Gastroesophageal sphincter (tissue), 4 donors: ENCODE data around the gene ADH6. TPM values are rescaled to one million over a fixed set of nuclear protein-coding genes. Genes with fewer than 3 reads are reported as not detected.
"Not testable (repeated sequence)": the region's sequence is repeated elsewhere in the genome, so short reads cannot be mapped to it uniquely, and the experiment has no call there.

Source experiments
- ATAC-seq: fragments of 150-250 bp; one replicate; pipeline ENCODE4 v1.9.1; 2016; ENCODE audit warnings: mild to moderate bottlenecking, moderate library complexity
- H3K27ac ChIP-seq, 4 donors: fragments of 200-600 bp; sonication (generic) in 3 of 4; 1 replicate in 3 of 4; 2 replicates in 1 of 4; pipeline ENCODE4 v1.5.1; 2016 to 2019
- H3K27me3 ChIP-seq: fragments of 200-600 bp; sonication (generic); one replicate; pipeline ENCODE4 v1.5.1; 2019
- H3K36me3 ChIP-seq, 2 donors: fragments of 200-600 bp; sonication (generic); one replicate each; pipeline ENCODE4 v1.5.1; 2019; ENCODE audit warnings: control low read depth in 1 of 2
- H3K4me1 ChIP-seq, 3 donors: fragments of 200-600 bp; sonication (generic); 1 replicate in 2 of 3; 2 replicates in 1 of 3; pipeline ENCODE4 v1.5.1; 2016 to 2019; ENCODE audit warnings: control low read depth in 2 of 3
- H3K4me3 ChIP-seq, 2 donors: fragments of 200-600 bp; sonication (generic); one replicate each; pipeline ENCODE4 v1.5.1; 2019; ENCODE audit warnings: mild to moderate bottlenecking in 1 of 2, moderate library complexity in 1 of 2
- H3K9me3 ChIP-seq, 3 donors: fragments of 200-600 bp; sonication (generic); one replicate each; pipeline ENCODE4 v1.5.1; 2017 to 2019; ENCODE audit warnings: control low read depth in 2 of 3
- CTCF ChIP-seq, 4 experiments: fragments of 200-600 bp in 2 of 4; fragments of 450-650 bp in 2 of 4; sonication (generic) in 1 of 4; IDR thresholded peaks; one replicate each; pipeline ENCODE4 v1.5.1; 2017 to 2019; ENCODE audit warnings: antibody characterized with exemption in 4 of 4, mild to moderate bottlenecking in 2 of 4, moderate library complexity in 2 of 4
- EP300 ChIP-seq: sonication (generic); formaldehyde crosslinking; IDR thresholded peaks from one replicate; pipeline ENCODE4 v1.6.1; 2017; ENCODE audit warnings: antibody characterized with exemption, mild to moderate bottlenecking
- POLR2A ChIP-seq, 2 donors: fragments of 450-650 bp; IDR thresholded peaks; one replicate each; pipeline ENCODE4 v1.6.1; 2017; ENCODE audit warnings: antibody characterized with exemption in 2 of 2, mild to moderate bottlenecking in 2 of 2, moderate library complexity in 1 of 2
- POLR2AphosphoS5 ChIP-seq: sonication (generic); formaldehyde crosslinking; IDR thresholded peaks from one replicate; pipeline ENCODE4 v1.6.1; 2017; ENCODE audit warnings: antibody characterized with exemption
- WGBS, 2 donors: methylation state at CpG; one replicate each; pipeline ENCODE4 v1.1.5; 2018; ENCODE audit warnings: low coverage in 1 of 2; 5-methylcytosine and 5-hydroxymethylcytosine counted together
- total RNA-seq, 4 donors: library from RNA; depleted of rRNA; stranded (reverse); fragments of >200 nt; gene quantifications; one replicate each; pipeline ENCODE4 v1.1.0, GENCODE V29; 2016

The ADH6 gene
- total RNA-seq, 4 donors from 2014 or later = 0.19 TPM; not detected in 3

GRCh38 chr4:99200138-99200537, 18.9 kb downstream of the ADH6 start:
- Histone ChIP-seq H3K4me1 (peaks cover 6 to 23% (median 9%) of the 10 kb centered on the region in 3 donors), H3K36me3 (no peaks in the 10 kb centered on the region), H3K4me3 (no peak overlapping the region), H3K27ac (no peak overlapping the region), H3K9me3 (no peaks in the 10 kb centered on the region), H3K27me3 (no peaks in the 10 kb centered on the region)
- whole genome bisulfite sequencing, 2 donors = 87 to 100% methylated on average over 1 of the region's 1 CpG
- TF ChIP-seq POLR2A (IDR thresholded peaks at IDR 0.05) (no peak), EP300 (no peak), POLR2AphosphoS5 (no peak), CTCF (IDR thresholded peaks at IDR 0.05) (no peak)
- ATAC-seq = no peak

- Histone ChIP-seq H3K9me3 (no peaks in the 10 kb centered on the region), H3K27me3 (no peaks in the 10 kb centered on the region), H3K4me1 (no peaks in the 10 kb centered on the region), H3K27ac (no peak overlapping the region), H3K36me3 (peaks cover 0 to 4% of the 10 kb centered on the region in 2 donors), H3K4me3 (no peak overlapping the region)
- ATAC-seq = no peak
- TF ChIP-seq EP300 = no peak
- no peak for TF ChIP-seq POLR2AphosphoS5
- no peak for TF ChIP-seq POLR2A (IDR thresholded peaks at IDR 0.05)
- TF ChIP-seq CTCF (IDR thresholded peaks at IDR 0.05) = no peak
- 73 to 74% methylated on average over 3 to 5 of the region's 5 CpGs for WGBS, 2 donors
Observed at GRCh38 chr4:99190336-99190735, 28.7 kb downstream of the ADH6 start.

GRCh38 chr4:99189900-99190299, 29.1 kb downstream of the ADH6 start:
- WGBS, 2 donors = 66 to 70% methylated on average over 2 to 3 of the region's 3 CpGs
- not testable (repeated sequence) for ATAC-seq, H3K36me3 ChIP-seq, H3K27me3 ChIP-seq, H3K27ac ChIP-seq, H3K9me3 ChIP-seq, H3K4me3 ChIP-seq, H3K4me1 ChIP-seq

GRCh38 chr4:99186029-99186428, 33.0 kb downstream of the ADH6 start:
- Histone ChIP-seq H3K4me1 (peaks cover 0 to 6% (median 0%) of the 10 kb centered on the region in 3 donors), H3K4me3 (no peak overlapping the region), H3K36me3 (no peaks in the 10 kb centered on the region), H3K9me3 (no peaks in the 10 kb centered on the region), H3K27me3 (no peaks in the 10 kb centered on the region), H3K27ac (no peak overlapping the region)
- 79 to 86% methylated on average over 1 of the region's 1 CpG for WGBS, 2 donors
- no peak for ATAC-seq
- no peak for TF ChIP-seq CTCF (IDR thresholded peaks at IDR 0.05)
- no peak for TF ChIP-seq POLR2AphosphoS5
- TF ChIP-seq EP300 = no peak
- no peak for TF ChIP-seq POLR2A (IDR thresholded peaks at IDR 0.05)

- 100% methylated on average over 1 to 2 of the region's 2 CpGs for WGBS, 2 donors
- TF ChIP-seq CTCF (IDR thresholded peaks at IDR 0.05) (no peak), EP300 (no peak), POLR2A (IDR thresholded peaks at IDR 0.05) (no peak), POLR2AphosphoS5 (no peak)
- Histone ChIP-seq H3K27ac (no peak overlapping the region), H3K4me3 (no peak overlapping the region), H3K36me3 (no peaks in the 10 kb centered on the region), H3K9me3 (no peaks in the 10 kb centered on the region), H3K4me1 (peaks cover 0 to 10% (median 0%) of the 10 kb centered on the region in 3 donors), H3K27me3 (no peaks in the 10 kb centered on the region)
- ATAC-seq = no peak
Observed at GRCh38 chr4:99185581-99185980, 33.5 kb downstream of the ADH6 start.
